IPS-18a (cell line): Measurements from ENCODE around the gene P2RX4.
"Not testable (repeated sequence)": the region's sequence is repeated elsewhere in the genome, so short reads cannot be mapped to it uniquely, and the experiment has no call there.

ENCODE experiments used
- H3K27ac ChIP-seq: one replicate; pipeline ENCODE4 v1.5.1; 2013; ENCODE audit warnings: low read length
- H3K27me3 ChIP-seq: one replicate; pipeline ENCODE4 v1.6.1; 2013; ENCODE audit warnings: mild to moderate bottlenecking, low read length; ENCODE audit not compliant: control insufficient read depth, insufficient read depth
- H3K36me3 ChIP-seq: one replicate; pipeline ENCODE4 v1.6.1; 2013; ENCODE audit warnings: low read depth, low read length; ENCODE audit not compliant: control insufficient read depth
- H3K4me1 ChIP-seq: one replicate; pipeline ENCODE4 v1.6.1; 2013; ENCODE audit warnings: low read depth, low read length; ENCODE audit not compliant: control insufficient read depth
- H3K4me3 ChIP-seq: one replicate; pipeline ENCODE4 v1.5.1; 2013; ENCODE audit warnings: low read length
- H3K9ac ChIP-seq: one replicate; pipeline ENCODE4 v1.6.1; 2013; ENCODE audit warnings: mild to moderate bottlenecking, low read length, moderate library complexity
- H3K9me3 ChIP-seq: one replicate; pipeline ENCODE4 v1.6.1; 2013; ENCODE audit warnings: low read depth, low read length; ENCODE audit not compliant: control insufficient read depth

Gene P2RX4

DNA sequence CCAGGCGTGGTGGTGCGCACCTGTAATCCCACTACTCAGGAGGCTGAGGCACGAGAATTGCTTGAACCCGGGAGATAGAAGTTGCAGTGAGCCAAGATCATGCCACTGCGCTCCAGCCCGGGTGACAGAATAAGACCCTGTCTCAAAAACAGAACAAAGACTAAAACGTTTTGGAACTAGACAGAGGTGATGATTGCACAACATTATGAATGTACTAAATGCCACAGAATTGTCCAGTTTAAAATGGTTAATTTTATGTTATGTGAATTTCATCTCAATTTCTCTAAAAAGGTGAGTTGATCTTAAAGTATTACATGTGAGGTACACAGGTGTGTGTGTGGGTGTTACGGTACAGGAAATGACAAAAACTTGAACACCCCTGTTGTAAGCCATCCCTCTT, 16.5 kb downstream of the P2RX4 start:
- no peaks in the 10 kb centered on the region for H3K27me3 ChIP-seq
- H3K36me3 ChIP-seq: no peaks in the 10 kb centered on the region
- H3K4me3 ChIP-seq: no peak overlapping the region
- no peaks in the 10 kb centered on the region for H3K4me1 ChIP-seq
- no peaks in the 10 kb centered on the region for H3K9me3 ChIP-seq
- no peak overlapping the region for H3K27ac ChIP-seq
- no peak overlapping the region for H3K9ac ChIP-seq

DNA sequence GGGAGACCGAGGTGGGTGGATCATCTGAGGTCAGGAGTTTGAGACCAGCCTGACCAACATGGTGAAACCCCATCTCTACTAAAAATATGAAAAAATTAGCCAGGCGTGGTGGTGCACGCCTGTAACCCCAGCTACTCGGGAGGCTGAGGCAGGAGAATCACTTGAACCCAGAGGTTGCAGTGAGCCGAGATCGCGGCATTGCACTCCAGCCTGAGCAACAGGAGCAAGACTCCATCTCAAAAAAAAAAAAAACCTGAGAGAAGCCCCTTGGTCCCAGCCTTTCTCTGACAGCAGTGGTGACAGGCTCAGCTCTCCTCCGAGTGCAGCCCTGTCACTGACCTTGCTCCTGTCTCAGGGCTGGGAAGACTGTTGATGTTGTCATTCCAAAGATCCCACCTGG, 16.9 kb downstream of the P2RX4 start:
- H3K4me1 ChIP-seq, H3K9me3 ChIP-seq, H3K4me3 ChIP-seq, H3K36me3 ChIP-seq, H3K27me3 ChIP-seq, H3K27ac ChIP-seq, H3K9ac ChIP-seq: not testable (repeated sequence)

DNA sequence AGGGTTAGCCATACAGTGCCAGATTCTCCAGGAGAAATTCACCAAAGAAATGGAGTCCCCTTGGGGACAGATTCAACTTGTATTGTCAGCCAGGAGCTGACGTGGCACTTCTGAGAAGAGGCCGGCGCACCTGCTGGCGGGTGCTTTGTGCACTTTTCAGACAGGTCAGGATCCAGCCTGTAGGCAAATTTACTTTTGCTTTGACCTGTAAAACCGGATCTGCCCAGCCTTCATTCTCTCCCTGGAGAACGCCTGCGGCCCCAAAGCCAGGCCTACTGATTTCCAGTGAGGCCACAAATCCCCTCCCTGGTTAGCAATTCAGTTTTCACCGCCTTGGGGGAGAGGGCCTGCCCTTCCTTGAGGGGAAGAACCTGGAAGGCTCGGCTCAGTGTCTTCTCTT, 17.4 kb downstream of the P2RX4 start:
- Histone ChIP-seq H3K9ac (no peak overlapping the region), H3K4me1 (no peaks in the 10 kb centered on the region), H3K27me3 (no peaks in the 10 kb centered on the region), H3K9me3 (no peaks in the 10 kb centered on the region), H3K4me3 (no peak overlapping the region), H3K27ac (no peak overlapping the region), H3K36me3 (no peaks in the 10 kb centered on the region)

DNA sequence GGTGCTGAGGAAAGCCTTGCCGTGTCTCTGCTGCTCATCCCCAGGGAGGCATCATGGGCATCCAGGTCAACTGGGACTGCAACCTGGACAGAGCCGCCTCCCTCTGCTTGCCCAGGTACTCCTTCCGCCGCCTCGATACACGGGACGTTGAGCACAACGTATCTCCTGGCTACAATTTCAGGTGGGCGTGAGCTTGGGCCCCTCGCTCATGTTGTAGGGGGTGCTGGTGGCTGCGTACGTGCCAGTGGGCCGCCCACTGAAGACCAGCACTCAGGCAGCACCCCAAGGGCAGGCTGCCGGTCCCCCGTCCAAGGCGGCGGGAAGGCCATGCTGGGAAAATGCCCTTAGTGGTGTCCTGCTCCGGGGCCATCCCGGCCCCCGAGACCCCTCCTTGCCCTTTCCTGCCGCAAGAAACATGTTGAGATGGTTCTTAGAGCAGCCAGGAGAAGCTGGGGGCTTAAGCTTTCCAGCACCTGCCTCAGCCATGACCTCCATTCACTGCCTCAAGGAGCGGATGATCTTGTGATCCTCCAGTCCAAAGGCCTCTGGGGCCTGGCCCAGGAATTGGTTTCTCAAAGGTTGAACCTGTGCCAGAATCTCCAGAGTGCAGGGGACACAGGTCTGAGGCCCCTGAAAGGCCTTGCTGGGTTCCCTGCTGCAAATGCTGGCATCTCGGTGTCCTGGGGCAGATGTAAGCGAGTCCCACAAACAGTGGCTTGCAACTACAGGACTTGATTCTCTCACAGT, 19.2 kb downstream of the P2RX4 start:
- Histone ChIP-seq H3K27ac (no peak overlapping the region), H3K27me3 (no peaks in the 10 kb centered on the region), H3K36me3 (no peaks in the 10 kb centered on the region), H3K4me3 (no peak overlapping the region), H3K9me3 (no peaks in the 10 kb centered on the region), H3K4me1 (no peaks in the 10 kb centered on the region), H3K9ac (no peak overlapping the region)

DNA sequence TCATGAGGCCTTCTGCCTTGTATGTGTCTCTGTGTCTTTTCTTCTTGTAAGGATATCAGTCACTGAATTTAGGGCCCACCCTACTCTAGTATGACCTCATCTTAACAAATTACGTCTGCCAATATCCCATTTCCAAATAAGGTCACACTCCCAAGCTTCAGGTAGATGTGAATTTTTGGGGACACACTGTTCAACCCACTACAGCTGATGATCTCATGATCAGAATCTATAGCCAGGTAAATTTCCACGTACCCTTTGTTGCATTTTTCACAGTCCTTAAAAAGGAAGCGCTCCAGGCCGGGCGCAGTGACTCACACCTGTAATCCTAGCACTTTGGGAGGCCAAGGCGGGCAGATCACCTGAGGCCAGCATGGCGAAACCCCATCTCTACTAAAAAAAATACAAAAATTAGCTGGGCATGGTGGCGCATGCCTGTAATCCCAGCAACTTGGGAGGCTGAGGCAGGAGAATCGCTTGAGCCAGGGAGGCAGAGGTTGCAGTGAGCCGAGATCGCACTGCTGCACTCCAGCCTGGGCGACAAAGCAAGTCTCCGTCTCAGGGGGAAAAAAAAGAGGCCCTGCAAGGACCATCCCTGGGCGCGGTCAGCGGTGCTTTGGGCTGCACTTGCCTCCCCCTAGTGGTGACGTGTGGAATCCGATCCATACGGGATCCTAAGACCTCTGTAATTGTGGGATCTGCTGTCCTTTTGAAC, 20.1 kb downstream of the P2RX4 start:
- H3K9me3 ChIP-seq, H3K27me3 ChIP-seq, H3K4me1 ChIP-seq, H3K9ac ChIP-seq, H3K27ac ChIP-seq, H3K36me3 ChIP-seq, H3K4me3 ChIP-seq: not testable (repeated sequence)

DNA sequence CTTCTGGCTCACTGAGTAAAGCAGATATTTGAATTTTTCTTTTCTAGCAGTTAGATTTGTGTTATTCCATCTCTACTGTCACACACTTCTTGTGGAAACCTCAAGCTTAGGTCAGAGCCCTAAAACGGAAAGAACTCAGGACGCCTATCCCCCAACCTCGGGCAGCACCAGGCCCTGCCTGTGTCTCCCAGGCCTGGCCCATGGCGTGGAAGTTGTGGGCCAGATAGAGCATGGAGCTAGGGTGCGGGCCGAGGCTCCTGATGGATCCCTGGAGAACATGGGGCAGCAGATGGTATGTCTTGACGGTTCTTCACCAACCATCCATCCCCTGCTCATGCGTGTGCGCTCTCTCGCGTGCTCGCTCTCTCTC, 20.6 kb downstream of the P2RX4 start:
- no peak overlapping the region for H3K27ac ChIP-seq

DNA sequence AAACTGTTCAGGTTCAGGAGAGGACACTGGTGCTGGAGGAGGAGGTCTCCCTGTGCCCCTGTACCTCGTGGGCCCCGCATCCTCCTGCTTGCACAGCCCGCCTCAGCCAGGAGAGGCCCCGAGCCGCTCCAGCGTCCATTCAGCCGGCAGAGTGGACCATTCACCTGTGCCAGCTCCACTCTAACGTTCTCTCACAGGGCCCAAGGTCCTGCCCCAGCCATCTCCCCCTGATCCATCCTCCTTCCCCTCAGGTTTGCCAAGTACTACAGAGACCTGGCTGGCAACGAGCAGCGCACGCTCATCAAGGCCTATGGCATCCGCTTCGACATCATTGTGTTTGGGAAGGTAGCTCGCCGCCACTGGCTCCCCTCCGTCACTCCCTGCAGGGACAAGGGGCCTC, 22.2 kb downstream of the P2RX4 start:
- Histone ChIP-seq H3K27ac (no peak overlapping the region), H3K4me3 (no peak overlapping the region), H3K4me1 (no peaks in the 10 kb centered on the region), H3K27me3 (no peaks in the 10 kb centered on the region), H3K9me3 (no peaks in the 10 kb centered on the region), H3K36me3 (no peaks in the 10 kb centered on the region), H3K9ac (no peak overlapping the region)

More for the DNA sequence above, 20.6 kb downstream of the P2RX4 start:
- no peaks in the 10 kb centered on the region for H3K4me1 ChIP-seq
- no peak overlapping the region for H3K4me3 ChIP-seq
- H3K36me3 ChIP-seq: no peaks in the 10 kb centered on the region
- H3K9me3 ChIP-seq: no peaks in the 10 kb centered on the region
- H3K9ac ChIP-seq: no peak overlapping the region
- H3K27me3 ChIP-seq: no peaks in the 10 kb centered on the region

DNA sequence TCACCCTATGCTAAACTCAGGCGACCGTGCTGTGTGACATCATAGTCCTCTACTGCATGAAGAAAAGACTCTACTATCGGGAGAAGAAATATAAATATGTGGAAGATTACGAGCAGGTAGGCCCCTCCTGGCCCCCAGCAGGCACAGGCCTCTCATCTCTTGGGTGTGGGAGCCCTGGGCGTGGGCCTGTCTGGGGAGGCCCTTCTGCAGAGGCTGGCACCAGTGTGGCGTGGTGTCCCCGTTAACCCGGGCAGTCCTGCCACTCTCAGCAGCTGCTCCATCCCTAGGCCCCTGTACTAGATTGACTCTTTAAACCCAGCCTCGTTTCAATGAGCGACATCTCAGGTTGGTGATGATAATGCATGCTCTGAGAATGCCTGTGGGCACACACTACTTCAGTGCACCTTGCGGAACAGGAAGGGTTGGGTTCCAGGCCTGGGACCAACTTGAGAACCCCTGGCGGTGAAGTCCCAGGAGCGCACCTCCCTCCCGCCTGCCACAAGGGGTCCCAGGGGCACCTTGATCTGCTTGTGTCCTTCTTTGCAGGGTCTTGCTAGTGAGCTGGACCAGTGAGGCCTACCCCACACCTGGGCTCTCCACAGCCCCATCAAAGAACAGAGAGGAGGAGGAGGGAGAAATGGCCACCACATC, 23.2 kb downstream of the P2RX4 start:
- Histone ChIP-seq H3K9me3 (no peaks in the 10 kb centered on the region), H3K4me3 (no peak overlapping the region), H3K9ac (no peak overlapping the region), H3K27ac (no peak overlapping the region), H3K36me3 (peaks cover 4% of the 10 kb centered on the region), H3K4me1 (no peaks in the 10 kb centered on the region), H3K27me3 (no peaks in the 10 kb centered on the region)

DNA sequence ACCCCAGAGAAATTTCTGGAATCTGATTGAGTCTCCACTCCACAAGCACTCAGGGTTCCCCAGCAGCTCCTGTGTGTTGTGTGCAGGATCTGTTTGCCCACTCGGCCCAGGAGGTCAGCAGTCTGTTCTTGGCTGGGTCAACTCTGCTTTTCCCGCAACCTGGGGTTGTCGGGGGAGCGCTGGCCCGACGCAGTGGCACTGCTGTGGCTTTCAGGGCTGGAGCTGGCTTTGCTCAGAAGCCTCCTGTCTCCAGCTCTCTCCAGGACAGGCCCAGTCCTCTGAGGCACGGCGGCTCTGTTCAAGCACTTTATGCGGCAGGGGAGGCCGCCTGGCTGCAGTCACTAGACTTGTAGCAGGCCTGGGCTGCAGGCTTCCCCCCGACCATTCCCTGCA, 23.7 kb downstream of the P2RX4 start:
- Histone ChIP-seq H3K27me3 (no peaks in the 10 kb centered on the region), H3K4me1 (peaks cover 5% of the 10 kb centered on the region), H3K4me3 (no peak overlapping the region), H3K9me3 (no peaks in the 10 kb centered on the region), H3K27ac (no peak overlapping the region), H3K36me3 (peaks cover 4% of the 10 kb centered on the region), H3K9ac (no peak overlapping the region)

DNA sequence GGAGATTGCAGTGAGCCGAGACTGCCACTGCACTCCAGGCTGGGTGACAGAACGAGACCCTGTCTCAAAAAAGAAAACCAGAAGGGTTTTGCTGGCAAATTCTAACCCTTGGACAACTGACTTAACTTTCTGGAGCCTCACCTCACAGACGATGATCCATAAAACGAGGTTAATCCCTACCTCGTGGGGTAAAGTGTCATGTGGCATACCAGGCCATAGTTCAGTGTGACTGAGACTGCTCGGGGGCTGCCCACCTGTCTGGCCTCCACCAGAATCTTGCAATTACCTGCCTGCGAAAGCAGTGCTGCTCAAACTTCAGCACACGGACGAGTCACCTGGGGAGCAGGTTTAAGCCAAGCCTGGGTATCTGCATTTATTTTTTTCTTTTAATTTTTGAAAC, 26.8 kb downstream of the P2RX4 start:
- Histone ChIP-seq H3K9ac (no peak overlapping the region), H3K27ac (no peak overlapping the region), H3K4me3 (no peak overlapping the region), H3K36me3 (peaks cover 4% of the 10 kb centered on the region), H3K27me3 (no peaks in the 10 kb centered on the region), H3K4me1 (peaks cover 14% of the 10 kb centered on the region), H3K9me3 (no peaks in the 10 kb centered on the region)

DNA sequence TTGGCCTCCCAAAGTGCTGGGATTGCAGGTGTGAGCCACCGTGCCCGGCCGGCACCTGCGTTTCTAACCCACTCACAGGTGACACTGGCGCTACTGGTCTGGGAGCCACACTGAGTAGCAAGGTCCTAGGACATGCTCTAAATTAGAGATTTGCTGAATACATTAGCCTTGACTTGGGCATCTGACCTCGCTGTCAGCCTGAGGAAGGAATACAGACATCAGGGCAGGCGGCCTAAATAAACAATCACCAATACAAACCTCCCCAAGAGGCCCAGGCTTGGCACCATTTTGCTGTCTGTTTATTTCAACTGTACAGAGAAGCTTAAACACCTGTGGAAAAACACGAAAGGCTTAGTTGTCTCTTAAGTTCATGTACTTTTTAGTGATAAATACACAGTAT, 27.5 kb downstream of the P2RX4 start:
- H3K9ac ChIP-seq: no peak overlapping the region
- peaks cover 14% of the 10 kb centered on the region for H3K4me1 ChIP-seq
- H3K27me3 ChIP-seq: no peaks in the 10 kb centered on the region
- peaks cover 4% of the 10 kb centered on the region for H3K36me3 ChIP-seq
- H3K4me3 ChIP-seq: no peak overlapping the region
- no peak overlapping the region for H3K27ac ChIP-seq
- no peaks in the 10 kb centered on the region for H3K9me3 ChIP-seq

DNA sequence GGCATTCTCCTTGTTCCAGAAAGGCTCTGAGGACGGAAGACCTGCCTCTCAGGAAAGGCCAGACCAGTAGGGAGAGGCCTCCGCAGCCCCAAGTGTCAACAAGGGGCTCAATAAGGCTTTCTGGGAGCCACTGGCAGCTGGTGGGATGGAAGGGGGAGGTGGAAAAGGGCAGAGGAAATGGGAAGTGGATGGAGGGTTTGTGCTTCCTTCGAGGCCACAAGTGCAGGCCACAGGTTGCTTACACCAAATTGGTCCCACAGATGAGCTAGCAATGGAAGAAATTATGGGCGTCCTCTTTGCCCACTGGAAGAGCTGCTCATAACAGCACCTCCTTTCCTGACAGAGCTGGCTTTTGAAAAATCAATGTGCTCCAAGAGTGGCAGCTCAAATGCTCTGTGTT, 28.2 kb downstream of the P2RX4 start:
- Histone ChIP-seq H3K9ac (no peak overlapping the region), H3K27ac (no peak overlapping the region), H3K9me3 (no peaks in the 10 kb centered on the region), H3K36me3 (peaks cover 4% of the 10 kb centered on the region), H3K27me3 (no peaks in the 10 kb centered on the region), H3K4me1 (peaks cover 14% of the 10 kb centered on the region), H3K4me3 (no peak overlapping the region)
